HG03378 (cell line): Measurements from ENCODE around the gene PRKX.
A peak's percentile ranks its signal among the peaks of the same experiment; 100 is the strongest.
"Not testable (repeated sequence)": the region's sequence is repeated elsewhere in the genome, so short reads cannot be mapped to it uniquely, and the experiment has no call there.

Experiments
- ATAC-seq: cut with Tn5 transposase; IDR thresholded peaks from one replicate; pipeline ENCODE4 v1.9.1; 2021; ENCODE audit warnings: mild to moderate bottlenecking, moderate library complexity; ENCODE audit not compliant: unreplicated experiment

The PRKX gene

GRCh38 chrX:3663576-3664250 lies 49.7 kb downstream of the PRKX start:
- peak; percentile 71 for ATAC-seq

- no peak for ATAC-seq
Observed at GRCh38 chrX:3659761-3660160, 53.7 kb downstream of the PRKX start.

- ATAC-seq = no peak
Observed at GRCh38 chrX:3655181-3655580, 58.3 kb downstream of the PRKX start.

GRCh38 chrX:3653111-3653510 lies 60.3 kb downstream of the PRKX start:
- ATAC-seq = no peak

GRCh38 chrX:3651277-3651676 lies 62.2 kb downstream of the PRKX start:
- ATAC-seq = peak; percentile 56

GRCh38 chrX:3648084-3648483 lies 65.4 kb downstream of the PRKX start:
- ATAC-seq = no peak

- ATAC-seq = not testable (repeated sequence)
Observed at GRCh38 chrX:3639858-3640631, 73.4 kb downstream of the PRKX start.

- no peak for ATAC-seq
Observed at GRCh38 chrX:3639236-3639635, 74.2 kb downstream of the PRKX start.

GRCh38 chrX:3638280-3638873 lies 75.1 kb downstream of the PRKX start:
- peak; percentile 83 for ATAC-seq

- ATAC-seq = no peak
Observed at GRCh38 chrX:3636803-3637202, 76.6 kb downstream of the PRKX start.

GRCh38 chrX:3631196-3631595 lies 82.3 kb downstream of the PRKX start:
- ATAC-seq = no peak

- no peak for ATAC-seq
Observed at GRCh38 chrX:3627594-3627993, 85.9 kb downstream of the PRKX start.

- no peak for ATAC-seq
Observed at GRCh38 chrX:3621414-3621813, 92.0 kb downstream of the PRKX start.

GRCh38 chrX:3611744-3612143 lies 101.7 kb downstream of the PRKX start:
- not testable (repeated sequence) for ATAC-seq

- no peak for ATAC-seq
Observed at GRCh38 chrX:3609810-3610209, 103.6 kb downstream of the PRKX start.

GRCh38 chrX:3603026-3603661 lies 110.3 kb downstream of the PRKX start:
- ATAC-seq = no peak

GRCh38 chrX:3599802-3600430 lies 113.5 kb downstream of the PRKX start:
- ATAC-seq = no peak

- no peak for ATAC-seq
Observed at GRCh38 chrX:3598709-3599108, 114.7 kb downstream of the PRKX start.

- no peak for ATAC-seq
Observed at GRCh38 chrX:3598046-3598605, 115.3 kb downstream of the PRKX start.

- ATAC-seq = no peak
Observed at GRCh38 chrX:3592184-3592583, 121.3 kb downstream of the PRKX start.

GRCh38 chrX:3589474-3589873 lies 124.0 kb downstream of the PRKX start:
- ATAC-seq = no peak
